NCI-H748 treated with DMSO at 0.1 percent for 48 hours (cell line): Measurements from ENCODE around the gene CMIP.
"Not testable (repeated sequence)": the region's sequence is repeated elsewhere in the genome, so short reads cannot be mapped to it uniquely, and the experiment has no call there.

ENCODE experiments used
- DNase-seq: peaks from one replicate; lab custom pipeline; 2025; lab: John Stamatoyannopoulos, UW

The CMIP gene

DNA sequence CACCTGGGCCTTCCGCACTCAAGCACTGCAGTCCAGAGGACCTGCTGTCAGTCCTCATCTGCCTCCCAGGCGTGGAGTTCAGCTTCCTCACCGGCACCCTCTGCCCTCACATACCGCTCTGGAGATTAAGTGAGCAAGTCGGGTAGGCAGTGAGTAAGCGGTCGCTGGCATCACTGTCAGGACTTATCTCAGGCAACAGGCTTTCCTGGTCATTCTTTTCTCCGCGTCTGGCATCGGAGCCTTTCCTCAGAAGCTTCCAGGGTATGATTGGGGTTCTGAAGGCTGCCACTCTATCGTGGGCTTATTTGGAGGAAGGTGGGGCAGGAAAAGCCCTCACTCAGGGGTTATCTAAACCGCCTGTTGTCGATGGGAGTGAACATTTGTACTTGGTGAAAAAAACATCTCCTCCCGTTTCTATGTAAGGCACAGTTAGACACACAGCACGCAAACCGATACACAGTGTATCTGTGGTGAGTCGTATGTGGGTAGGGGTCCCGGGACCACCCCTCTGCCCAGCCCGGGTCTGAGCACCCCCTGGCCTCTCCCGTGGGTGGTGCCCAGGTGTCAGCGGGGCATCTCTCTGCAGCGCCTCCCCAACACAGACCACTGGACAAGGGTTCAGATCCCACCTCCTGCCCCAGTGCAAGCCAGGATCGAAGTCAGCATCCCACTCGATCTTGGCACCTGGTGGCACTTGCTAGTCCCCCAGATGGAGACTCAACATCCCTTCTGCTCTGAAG, 242.0 kb downstream of the CMIP start:
- DNase-seq, result no peak

DNA sequence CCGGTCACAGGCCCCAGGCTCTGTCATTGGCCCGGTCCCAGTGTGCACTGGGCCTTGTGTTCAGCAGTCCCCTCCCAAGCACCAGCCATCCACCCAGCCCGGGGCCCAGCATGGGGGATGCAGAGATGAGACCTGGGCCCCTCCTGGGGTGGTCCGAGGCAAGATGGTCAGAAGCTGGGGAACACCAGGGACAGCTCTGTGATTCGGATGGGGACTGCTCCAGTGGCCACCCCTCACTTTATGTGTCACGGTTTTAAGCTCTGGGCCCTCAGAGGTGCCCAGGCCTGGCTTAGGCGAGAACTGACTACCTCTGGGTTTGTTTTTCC, 242.5 kb downstream of the CMIP start:
- no peak for DNase-seq

DNA sequence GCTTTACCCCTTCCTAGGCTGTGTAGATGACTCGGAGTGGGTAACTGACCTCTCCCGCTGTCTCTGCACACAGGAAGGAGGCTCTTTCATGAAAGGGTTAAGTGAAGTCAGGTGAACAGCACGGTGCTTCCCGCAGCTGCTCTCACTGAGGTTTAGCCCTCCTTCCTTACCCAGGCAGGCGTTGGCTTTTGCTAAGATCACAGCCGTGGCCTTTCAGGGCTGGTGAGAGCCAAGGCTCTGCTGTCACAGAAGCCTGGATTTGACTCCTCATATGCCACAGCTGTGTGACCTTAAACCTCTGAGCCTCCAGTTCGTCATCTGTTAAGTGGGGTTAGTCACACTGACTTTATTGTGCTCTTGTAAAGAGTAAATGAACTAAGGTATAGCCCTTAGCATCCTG, 243.6 kb downstream of the CMIP start:
- DNase-seq, result no peak

DNA sequence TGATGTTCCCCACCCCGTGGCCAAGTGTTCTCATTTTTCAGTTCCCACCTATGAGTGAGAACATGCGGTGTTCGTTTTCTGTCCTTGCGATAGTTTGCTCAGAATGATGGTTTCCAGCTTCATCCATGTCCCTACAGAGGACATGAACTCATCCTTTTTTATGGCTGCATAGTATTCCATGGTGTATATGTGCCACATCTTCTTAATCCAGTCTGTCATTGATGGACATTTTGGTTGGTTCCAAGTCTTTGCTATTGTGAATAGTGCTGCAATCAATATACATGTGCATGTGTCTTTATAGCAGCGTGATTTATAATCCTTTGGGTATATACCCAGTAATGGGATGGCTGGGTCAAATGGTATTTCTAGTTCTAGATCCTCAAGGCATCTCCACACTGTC, 244.2 kb downstream of the CMIP start:
- DNase-seq, result not testable (repeated sequence)

DNA sequence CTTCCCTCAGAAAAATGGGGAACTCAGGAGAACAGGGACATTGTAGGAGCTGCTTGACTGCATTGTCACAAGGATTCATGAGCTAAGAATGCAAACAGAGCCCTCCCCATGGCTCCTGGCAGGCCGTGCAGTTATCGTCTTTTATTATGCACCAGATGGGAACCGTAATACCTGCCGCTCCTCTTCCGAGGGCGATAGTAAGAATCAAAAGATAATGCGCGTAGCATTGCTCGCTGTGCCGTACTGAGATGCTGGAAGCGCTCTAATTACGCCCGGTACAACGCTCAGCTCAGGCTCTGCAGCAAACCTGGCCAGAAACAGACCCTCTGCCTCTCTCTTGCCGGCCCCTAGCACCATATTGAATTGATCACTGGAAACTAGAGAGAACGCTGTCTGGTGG, 247.4 kb downstream of the CMIP start:
- DNase-seq, result no peak

DNA sequence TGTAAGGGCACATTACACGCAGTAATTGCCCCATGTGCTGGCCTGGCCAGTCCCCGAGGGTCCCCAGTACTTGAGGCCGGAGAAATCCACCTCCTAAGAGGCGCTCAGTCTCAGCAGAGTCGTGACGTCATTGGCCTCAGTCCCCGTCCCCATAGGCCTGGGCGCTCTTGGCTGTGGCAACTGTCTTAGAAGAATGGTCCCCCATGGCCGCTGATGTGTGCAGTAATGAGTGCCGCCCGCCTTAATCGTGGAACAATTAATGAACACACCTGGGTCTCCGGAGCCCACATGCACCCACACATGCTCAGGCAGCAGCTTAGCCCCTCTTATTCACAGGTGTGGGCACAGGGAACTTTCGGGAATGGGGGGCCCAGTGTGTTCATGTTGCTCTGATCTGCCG, 248.0 kb downstream of the CMIP start:
- DNase-seq, result no peak

DNA sequence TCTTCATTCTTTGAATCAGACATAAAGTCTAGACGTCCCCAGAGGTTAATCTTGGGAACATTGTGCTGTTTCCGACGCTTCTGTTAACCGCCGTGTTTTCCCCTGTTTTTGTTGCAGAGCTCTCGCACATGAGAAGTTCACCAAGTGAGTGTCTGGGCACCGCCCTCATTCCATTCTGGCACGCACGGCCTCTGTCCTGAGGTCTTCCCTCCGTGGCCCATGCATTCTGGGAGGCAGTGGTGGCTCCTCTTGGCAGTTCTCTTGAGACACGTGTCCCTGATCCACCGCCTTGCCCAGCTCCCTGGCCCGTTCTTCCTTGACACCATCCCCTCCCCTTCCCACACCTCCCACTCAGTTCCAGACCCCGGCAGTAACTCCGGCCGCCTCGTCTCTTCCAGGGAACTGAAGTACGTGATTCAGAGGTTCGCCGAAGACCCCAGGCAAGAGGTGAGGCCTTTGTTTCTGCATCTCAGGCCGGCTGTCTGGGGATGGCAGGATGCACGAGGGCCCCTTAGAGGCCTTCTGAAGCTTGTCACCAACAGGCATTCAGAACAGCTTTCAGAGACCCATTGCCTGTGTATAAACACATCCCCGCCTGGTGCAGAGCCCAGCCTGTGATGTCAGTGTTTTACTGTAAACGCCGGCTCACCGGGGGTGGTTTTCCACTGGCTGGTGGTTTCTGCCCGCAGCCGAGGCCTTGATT, 248.6 kb downstream of the CMIP start:
- DNase-seq, result no peak

DNA sequence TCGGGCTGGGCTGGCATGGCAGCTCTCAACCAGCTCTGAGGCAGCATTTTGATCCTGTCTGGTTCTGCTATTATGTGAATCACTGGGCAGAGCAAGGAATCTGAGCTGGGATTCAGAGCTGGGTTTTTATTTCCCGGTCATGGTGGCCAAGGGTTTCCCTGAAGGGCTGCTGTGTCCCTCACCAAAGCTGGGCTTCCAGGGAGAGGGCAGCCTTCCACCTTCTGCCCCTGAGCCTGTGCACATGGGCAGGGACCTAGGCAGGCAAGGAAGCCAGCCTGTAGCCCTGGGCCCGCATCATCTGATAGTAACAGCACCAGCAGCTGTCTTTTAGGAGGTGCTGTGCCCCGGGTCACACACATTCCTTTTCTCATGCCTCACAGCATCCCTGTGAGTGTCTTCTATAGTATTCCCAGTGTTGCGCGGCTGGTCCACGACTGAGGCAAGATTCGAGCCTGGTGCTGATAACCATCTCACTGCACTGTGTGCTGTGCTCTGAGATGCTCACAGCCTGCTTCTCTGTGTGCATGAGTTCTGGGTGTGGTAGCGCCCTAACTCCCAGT, 249.2 kb downstream of the CMIP start:
- DNase-seq, result no peak

DNA sequence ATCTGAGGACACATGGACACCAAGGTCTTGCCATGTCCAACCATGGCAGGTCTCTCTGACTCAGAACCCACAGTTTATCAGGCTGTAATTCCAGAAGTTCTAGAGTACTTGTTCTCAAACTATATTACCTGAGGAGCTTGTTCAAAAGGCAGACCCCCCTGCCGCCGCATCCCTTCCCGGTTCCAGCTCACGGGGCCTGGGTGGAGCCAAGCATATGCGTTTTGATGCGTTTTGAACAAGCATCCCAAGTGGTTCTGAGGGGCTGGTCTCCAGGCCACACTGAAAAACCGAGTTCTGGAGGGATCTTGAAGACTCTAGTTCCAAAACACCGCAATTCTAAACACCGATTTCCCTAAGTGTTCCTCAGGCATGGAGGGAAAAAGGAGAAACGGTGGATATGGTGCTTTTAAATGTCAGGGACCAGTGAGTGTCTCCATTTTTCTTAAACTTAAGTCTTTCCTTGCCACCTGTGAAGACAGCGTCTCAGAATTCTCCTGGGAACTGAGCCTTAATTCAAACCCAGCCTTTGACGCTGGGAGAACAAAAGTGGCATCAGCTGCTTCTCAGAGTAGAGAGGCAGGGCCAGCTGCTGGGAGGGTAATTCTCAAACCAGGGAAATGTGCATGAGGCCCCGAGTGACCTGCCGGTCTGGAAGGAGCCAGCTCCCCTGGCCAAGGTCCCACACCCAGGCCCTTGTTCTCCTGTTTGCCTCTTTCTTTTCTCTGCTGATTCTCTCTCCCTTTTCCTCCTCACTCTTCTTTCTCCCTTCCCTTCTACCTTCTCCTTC, 250.1 kb downstream of the CMIP start:
- no peak for DNase-seq

DNA sequence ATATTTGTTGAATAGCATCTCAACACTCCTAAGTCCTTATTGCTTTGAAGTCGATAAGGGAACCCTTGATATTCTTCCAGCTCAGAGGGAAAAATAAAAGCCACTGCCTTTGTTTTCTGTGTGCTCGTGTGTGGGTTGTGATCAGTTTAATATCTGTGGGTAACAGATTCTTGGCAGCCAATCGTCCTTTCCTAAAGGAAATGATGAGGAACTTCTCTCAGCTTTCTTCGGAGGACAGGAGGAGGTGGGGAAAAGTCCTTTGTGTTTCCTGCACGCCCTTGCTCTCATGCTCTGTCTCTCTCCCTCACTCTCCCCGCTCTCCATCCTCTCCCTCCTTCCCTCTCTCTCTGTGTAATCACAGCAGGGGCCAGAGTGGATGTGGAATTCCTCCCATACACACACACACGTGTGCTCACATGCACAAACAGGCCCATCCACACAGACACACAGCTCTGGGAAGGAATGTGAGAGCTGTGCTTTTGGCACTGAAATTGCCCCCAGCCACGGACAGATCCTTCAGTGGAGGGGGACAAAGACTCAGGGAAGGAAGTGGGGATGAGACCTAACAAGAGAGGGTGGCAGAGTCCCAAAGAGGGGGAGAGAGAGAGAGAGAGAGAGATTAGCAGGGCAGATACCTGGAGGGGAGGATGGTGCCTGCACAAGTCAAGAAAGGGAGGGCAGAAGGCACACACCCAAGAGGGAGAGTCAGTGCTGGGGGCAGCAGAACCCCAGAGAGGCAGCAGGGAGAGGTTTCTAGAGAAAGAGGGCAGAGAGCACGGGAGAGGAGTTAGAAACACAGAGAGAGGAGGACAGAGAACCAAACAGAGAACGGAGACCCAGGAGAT, 250.9 kb downstream of the CMIP start:
- DNase-seq, result no peak

DNA sequence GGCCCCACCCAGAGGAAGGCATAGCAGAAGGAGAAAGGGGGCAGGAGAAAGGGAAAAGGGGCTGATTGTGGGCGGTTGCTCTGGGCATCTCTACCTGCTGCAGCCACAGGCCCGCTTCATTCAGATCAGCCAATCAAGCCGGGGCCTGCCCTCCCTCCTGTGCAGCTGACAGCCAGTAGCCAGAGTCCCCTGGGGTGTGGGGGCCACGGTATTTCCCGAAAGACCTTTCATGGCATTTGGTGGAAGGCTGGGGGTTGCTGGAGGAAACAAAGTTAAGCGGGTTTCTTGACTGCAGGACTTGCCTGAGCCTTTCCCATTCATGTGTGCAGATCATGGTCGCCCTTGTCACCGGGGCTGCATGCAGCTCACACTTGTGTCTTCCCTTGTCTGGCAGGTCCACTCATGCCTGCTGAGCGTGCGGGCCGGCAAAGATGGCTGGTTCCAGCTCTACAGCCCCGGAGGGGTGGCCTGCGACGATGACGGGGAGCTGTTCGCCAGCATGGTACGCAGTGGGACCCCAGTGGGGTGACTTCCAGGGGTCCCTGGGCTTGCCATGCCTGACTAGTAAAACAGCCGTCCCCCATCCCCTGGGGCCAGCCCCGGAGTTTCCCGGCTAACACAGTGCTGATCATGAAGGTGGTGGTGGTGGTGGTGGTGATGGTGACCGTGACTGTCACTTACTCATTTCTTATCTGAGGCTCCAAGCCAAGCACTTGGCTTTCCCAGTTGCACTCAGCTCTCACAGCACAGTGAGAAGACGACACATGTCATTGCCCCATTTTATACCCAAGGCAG, 251.8 kb downstream of the CMIP start:
- DNase-seq, result no peak

DNA sequence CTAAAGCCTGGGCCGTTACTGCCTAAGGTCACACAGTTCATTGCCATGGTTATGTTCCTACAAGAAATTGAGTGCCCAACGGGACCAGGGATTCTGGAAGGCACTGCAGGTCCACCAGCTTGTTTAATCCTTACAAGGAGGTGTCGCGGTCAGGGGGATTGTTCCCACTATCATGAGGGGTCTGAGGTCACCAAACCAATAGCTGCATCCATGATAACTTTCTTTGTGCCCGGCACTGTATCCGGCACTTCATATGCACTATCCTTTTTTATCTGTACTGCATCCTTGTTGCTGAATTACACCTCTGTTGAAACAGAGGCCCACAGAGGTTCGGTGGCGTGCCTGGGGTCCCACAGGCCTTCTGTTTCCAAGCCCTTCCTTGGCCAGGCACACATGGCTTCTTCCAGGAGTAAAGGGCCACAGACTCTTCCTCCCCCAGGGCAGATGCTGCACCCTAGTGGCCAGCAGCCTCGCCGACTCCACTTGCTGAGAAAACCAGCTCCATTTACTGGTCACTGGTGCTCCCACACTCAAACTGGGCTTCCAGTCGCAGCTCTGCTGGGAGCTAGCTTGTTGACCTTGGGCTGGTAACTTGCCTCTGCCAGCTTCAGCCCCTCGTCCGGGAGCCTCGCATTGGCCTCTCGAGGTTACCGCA, 252.5 kb downstream of the CMIP start:
- no peak for DNase-seq

DNA sequence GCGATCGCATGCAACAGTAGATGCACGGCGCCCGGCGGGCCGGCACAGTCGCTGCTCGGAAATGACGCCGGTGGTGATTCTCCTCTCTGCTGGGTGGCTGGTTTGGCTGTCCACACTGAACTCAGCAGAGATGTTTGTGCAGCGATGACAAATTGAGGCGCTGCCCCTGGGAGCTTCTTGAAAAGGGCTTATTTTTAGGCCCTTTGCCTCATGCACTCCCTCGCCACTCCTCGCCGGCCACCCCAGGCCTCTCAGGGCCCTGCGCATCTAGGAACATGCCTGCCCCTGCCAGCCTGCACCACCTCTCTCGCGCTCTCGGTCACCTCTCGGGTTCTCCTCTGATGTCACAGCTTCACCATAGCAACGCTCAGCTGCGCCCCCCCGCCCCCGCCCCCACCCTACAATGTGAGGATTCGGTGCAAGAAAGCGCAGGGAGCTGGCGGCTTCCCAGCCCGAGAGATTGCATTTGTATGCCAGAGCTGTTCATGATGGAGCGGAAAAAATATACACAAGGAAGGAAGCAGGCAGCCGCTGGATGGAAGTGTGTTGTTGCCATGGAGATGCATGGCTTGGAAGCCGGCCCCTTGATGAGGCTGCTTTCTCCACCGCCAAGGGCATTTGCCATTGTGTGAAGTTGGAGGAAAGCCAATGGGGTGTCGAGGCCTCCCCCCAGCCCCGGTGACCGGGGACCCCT, 253.2 kb downstream of the CMIP start:
- DNase-seq, result no peak

DNA sequence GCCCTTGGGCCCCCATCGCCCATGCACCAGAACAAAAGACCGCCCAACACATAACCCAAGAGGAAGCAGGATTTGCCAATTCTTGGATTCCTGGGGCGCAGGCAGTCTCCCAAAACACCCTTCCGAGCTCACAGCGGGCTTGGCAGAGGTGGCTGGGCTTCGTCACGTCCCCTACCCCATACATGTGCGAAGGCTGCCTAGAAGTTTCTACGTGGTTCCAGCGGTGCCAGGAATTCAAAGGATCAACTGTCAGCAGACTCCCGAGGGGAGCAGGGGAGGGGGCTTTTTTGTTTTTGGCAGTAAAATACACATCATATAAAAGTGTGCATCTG, 253.7 kb downstream of the CMIP start:
- no peak for DNase-seq

DNA sequence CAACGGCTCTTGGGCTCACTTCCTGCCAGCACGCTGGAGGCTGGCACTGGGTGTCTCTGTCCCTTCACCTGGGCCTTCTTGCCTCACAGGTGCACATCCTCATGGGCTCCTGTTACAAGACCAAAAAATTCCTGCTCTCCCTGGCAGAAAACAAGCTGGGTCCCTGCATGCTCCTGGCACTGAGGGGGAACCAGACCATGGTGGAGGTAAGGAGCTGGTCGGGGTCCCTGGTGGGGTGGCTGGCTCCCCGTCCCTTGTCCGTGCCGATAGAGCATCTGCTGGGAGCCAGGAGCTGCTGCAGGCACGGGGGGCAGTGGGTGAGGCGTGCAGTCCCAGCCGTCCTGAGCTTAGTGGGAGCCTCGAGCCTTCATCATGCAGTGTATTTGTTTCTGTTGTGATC, 255.0 kb downstream of the CMIP start:
- no peak for DNase-seq

DNA sequence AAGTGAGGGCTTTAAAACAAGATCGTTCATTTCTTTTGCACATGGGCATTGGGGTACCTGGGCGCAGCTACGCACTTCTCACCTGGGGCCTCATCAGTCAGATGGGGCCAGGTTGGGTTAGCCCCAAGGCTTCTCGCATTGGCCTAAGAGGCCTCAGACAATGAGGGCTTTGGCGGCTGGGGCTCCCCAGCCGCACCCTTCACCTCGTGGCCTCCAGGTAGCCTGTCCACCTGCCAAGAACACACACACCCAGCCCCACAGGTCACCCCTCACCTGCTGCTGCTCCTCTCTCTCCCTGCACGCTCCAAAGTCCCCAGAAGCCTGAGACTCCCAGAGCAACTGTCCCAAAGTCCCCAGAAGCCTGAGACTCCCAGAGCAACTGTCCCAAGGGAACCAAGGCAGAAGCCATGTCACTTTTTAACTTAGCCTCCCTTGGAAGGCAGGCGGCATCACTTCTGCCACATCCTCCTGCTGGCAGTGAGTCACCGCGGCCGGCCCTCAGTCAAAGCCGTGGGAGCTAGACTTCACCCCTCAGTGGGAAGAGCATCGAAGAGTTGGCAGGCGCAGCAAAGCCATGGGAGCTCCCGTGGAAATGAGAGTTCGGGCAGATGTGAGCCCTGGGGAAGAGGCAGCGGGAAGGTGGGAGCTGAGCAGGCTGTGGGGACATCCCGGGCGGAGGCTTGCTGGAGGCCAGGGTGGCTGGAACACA, 255.6 kb downstream of the CMIP start:
- no peak for DNase-seq

DNA sequence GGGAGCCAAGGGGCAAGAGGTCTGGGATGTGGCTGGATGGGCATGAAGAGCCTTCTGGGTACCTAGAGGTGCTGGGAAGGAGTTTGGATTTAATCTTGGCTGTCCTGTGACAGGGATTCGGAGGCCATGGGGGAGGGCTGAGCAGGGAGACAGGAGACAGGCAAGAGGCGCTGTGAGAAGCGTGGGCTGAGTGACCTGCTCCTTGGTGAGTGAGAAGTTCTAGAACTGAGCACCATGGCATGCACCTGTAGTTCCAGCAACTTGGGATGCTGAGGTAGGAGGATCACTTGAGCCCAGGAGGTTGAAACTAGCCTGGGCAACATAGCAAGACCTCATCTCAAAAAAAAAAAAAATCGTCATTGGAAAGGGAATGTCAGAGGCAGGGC, 256.2 kb downstream of the CMIP start:
- DNase-seq, result no peak

DNA sequence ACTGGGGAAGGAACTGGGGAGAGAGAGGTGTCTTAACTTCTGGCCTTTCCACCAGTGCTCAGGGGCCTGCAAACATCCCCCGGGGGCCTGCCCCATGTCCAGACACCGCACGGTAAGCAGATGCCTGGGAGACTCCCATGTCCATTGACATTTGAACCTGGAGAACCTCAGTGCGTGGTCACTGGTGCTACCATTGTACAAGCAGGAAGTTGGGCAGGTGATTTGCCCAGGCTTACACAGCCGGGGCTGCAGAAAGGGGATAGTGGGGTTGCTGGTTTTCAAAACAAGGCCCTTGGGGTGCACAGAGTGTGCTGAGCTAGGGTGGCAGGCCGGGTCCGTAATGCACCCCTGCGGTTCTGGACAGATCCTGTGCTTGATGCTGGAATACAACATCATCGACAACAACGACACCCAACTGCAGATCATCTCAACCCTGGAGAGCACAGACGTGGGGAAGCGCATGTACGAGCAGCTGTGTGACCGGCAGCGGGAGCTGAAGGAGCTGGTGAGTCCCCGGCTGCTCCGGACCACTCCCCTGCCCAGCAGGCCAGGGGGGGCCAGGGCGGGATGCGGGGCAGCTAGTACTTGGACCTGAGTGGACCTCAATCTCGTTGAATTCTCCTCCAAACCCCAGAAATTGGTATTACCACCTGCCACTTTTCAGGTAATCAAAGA, 256.8 kb downstream of the CMIP start:
- DNase-seq, result no peak

DNA sequence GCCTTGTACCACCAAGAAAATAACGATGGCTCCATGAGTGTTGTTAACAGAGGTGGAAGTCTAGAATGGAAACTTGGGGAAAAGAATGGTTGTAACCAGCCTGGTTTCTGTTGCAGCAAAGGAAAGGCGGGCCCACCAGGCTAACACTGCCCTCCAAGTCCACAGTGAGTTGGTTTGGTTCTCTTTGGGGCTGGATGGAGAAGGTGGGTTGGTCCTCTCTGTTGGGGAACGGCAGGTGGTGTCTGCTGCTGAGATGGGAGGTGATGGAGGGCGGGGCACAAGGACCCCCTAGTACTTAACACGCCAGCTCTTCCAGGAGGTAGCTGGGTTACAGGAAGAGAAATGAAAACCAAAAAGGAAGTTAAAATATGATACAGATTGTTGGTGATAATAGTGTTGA, 257.9 kb downstream of the CMIP start:
- no peak for DNase-seq
